ENCODE results near the gene KLF16.
"Not testable (repeated sequence)": the region's sequence is repeated elsewhere in the genome, so short reads cannot be mapped to it uniquely, and the experiment has no call there.

KLF16 gene

DNA sequence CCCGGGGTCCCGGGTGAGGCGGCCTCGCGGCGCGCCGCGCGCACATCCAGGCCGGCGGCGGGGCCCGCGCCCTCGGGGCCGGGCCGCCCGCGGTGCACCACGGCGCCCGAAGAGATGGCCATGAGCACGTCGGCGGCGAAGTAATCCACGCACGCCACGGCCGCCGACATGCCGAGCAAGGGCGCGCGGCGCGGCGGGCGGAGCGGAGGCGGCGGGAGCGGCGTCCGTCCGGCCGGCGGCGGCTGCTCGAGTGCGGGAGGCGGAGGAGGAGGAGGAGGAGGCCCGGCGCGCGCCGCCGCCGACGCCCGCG is at the start of gene KLF16:
TSS of gene KLF16 (minus strand) at position 252 of the 310 bp plus-strand sequence. CDS start at position 170, 82 bp downstream.
- DNase-seq: no peak

DNA sequence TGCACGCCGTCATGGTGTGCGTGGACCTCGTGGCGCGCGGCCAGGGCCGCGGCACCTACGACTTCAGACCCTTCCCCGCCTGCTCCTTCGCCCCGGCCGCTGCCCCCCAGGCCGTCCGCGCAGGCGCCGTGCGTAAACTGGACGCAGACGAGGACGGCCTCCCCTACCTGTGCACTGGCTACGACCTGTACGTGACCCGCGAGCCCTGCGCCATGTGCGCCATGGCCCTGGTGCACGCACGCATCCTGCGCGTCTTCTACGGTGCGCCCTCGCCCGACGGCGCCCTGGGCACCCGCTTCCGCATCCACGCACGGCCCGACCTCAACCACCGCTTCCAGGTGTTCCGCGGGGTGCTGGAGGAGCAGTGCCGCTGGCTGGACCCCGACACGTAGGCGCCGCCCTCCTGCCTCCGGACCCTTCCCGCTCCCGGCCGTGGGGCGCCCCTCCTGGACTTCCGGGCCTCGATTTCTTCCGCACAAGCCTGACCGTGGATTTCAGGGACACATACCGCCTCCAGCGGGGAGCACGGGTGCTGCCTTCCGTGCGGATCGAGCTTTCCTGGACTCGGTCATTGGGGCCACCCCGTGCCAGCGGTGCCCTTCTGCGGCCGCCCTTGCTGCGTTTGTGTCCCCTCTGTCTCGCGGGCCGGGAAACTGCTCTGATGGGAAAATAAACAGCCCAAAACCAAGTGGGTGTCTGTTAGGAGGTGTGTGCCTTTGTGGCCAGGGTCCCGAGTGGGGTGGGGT is 49.6 kb upstream of the KLF16 start:
- no peak for DNase-seq

DNA sequence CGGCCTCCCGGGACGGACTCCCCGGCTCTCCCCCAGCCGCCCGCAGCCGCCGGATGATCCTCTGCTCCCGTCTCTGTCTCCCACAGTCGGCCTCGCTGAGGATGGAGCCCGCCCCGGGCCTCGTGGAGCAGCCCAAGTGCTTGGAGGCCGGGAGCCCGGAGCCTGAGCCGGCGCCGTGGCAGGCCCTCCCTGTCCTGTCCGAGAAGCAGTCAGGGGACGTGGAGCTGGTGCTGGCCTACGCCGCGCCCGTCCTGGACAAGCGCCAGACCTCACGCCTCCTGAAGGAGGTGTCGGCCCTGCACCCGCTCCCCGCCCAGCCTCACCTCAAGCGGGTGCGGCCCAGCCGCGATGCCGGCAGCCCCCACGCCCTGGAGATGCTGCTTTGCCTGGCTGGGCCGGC is 48.6 kb upstream of the KLF16 start:
- no peak for DNase-seq

DNA sequence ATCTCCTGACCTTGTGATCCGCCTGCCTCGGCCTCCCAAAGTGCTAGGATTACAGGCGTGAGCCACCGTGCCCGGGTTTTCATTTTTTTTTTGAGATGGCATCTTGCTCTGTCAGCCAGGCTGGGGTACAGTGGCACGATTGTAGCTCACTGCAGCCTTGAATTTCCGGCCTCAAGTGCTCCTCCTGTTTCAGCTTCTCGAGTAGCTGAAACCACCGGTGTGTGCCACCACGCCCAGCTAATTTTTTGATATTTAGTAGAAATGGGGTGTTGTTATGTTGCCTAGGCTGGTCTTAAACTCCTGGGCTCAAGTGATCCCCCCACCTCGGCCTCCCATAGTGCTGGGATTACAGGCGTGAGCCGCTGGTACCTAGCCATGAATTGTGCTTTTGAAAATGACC is 47.7 kb upstream of the KLF16 start:
- no peak for DNase-seq

DNA sequence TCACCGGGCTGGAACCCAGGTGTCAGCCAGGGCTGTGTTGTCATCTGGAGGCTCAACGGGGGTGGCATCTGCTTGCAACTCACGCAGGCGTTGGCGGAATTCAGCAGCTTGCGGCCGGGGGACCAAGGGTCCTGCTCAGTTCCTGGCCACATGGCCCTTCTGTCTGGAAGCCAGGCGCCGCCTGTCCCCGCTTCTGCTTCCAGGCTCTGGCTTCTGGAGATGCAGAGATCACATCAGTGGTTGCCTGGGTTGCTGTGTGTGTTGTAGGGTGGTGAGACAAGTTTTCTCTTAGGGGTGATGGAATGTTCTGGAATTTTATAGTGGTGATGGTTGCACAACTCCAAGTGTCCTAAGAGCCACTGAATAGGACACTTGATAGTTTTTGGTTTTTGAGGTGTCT is 46.8 kb upstream of the KLF16 start:
- no peak for DNase-seq

DNA sequence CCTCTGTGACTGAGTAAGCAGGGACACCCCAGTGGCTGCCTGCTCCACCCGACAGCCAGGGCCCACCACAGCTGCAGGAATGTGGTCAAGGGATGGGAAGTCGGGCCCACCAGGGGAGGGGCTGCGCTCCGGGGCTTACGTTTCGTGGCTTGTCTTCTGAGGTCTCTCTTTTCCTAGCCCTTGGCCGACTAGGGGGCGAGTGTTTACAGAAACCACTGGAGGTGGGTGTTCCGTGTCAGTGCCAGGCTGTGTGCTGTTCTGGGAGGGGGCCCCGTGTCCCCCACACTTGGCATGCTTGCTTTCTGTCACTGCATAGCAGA is 46.3 kb upstream of the KLF16 start:
- DNase-seq: no peak

DNA sequence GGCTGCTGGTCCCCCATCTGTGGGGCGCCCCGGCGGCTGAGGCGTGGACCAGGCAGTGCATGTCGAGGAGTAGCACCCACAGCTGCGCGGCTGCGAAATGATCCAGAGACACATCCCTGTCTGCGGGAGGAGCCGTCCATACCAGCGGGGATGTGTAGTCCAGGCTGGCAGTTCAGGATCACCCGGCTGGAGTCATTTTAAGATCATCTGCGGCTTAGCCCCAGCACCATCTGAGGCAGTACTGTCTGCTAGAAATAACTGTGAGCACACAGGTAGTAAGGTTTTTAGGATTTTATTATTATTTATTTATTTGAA is 44.9 kb upstream of the KLF16 start:
- no peak for DNase-seq

DNA sequence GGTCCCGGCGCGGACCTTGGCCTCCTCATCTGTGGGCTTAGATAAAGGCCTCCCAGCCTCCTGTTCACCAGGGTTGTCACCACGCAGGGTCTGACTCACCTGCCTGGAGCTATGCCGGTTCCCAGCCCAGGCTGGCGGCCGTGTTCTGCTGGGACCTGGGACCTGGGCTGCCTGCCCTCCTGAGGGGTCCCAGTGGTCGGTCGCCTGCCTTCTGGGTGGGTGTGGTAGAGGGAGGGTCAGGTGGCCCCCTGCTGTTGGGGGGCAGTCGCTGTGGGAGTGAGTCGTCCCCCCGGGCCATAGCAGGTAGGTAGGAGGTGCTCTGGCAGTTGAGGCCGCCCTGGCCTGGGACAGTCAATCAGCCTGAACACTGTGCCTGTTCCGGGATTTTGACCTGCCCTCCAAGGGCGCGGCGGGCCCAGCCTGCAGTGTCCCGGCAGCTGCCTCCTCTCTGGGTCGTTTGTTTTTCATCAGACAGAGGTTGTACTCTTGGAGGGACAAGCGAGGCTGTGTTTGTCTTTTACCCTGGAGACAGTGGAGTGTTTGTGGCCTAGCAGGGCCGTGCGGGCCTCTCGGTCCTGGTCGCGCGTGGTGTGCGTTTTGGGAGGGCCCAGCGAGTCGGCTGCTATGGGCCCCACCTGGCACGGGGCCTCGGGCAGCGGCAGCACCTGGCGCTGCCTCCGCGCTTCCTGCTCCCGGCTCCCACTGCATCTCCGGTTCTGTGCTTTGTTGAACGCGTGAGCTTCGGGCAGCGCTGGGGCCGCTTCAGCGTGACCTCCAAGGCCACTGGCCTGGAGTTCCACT is 44.4 kb upstream of the KLF16 start:
- DNase-seq: no peak

DNA sequence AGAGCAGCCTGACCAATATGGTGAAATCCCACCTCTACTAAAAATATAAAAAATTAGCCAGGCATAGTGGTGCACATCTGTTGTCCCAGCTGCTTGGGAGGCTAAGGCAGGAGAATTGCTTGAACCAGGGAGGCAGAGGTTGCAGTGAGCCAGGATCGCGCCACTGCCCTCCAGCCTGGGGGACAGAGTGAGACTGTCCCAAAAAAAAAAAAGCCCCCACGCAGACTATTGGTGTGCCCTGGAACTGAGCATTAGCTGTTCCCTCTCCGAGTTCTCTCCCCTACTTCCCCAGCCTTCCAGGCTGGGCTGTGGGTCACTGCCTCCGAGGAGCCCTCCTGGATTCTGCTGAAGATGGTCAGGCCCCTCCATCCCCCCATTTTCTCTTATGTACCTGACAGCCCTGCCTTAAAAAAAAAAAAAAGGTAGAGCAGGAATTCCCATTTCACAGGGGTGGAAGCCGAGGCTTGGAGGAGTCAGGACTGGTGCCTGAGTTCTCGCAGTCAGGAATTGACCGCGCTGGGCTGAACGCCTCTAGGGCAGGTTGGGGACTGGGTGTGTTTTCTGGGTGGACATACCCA is 43.7 kb upstream of the KLF16 start:
- DNase-seq: no peak

DNA sequence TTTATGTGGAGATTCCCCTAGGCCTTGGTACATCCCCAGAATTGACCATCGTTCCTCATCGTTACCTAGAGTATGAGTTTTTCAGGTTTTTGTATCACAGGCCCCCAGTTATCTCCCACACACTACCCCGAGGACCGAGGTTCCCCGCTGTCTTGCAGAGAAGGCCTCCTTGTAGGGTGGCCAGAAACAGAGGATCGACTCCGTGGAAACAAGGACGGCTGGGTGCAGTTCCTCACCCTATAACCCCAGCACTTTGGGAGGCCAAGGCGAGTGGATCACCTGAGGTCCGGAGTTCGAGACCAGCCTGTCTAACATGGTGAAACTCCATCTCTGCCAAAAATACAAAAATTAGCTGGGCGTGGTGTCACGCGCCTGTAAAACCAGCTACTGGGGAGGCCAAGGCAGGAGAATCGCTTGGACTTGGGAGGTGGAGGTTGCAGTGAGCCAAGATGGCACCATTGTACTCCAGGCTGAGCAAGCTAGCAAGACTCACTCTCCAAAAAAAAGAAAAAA is 42.5 kb upstream of the KLF16 start:
- no peak for DNase-seq

DNA sequence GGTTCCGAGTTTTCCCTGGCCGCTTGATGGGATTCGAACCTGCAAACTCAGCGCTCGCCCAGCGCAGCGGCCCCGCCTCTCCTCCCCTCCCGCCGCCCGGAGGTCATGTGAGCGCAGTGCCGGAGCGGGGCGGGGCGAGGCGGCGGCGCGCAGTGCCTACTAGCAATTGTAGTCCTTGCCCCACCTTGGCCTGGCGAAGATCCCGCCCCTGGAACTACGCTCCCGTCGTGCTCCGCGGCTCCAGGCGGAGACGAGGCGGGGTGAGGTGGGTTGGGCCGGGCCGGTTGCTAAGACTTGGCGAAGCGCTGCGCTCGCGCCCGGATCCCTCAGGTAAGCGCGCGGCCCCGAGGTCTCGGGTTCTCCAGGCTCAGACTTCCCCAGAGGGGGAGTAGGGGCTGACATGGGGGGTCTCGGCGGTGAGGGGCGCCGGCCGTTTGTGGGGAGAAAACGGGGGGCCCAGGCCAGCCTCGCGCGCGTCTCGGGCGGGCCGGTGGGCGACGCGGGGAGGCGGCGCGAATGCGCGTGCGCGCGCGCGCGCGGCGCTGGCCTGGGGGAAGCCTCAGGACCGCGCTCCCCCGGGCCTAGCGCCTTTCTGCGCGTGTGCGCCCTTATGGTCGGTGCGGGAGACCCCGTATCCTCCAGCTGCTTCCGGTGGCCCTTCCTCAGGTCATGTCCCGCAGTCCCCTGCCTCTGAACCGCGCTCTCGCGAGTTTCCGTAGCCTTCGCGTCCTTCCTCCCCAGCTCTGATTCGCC is 41.9 kb upstream of the KLF16 start, which contains the start of the genes ADAT3 and SCAMP4:
TSS of gene ADAT3 (plus strand) at position 290 of the 753 bp plus-strand sequence. CDS start 6,649 bp downstream, outside the sequence.
TSS of gene SCAMP4 (plus strand) at position 290 of the 753 bp plus-strand sequence. CDS start 9,621 bp downstream, outside the sequence.
- DNase-seq: peak; percentile 99

DNA sequence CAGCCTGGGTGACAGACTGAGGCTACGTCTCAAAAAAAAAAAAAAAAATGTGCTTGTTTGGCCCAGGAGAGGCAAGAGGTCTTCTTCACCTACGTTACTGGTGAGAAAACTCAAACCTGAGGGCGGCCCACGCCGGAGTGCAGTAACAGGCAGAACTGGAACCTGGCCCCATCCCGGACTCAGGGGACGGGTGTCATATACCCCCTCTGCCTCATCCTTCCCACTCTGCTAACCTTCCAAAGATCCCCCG is 41.4 kb upstream of the KLF16 start:
- no peak for DNase-seq

DNA sequence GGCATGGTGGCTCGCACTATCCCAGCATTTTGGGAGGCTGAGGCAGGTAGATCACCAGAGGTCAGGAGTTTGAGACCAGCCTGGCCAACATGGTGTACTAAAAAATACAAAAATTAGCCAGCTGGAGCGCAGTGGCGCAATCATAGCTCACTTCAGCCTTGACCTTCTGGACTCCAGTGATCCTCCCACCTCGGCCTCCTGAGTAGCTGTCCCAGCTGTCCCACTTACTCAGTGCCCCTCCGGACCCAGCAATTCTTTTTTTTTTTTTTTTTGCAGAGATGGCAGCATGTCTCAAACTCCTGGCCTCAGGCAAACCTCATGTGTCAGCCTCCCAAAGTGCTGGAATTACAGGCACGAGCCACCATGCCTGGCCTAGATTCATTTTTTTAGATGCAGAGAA is 39.5 kb upstream of the KLF16 start:
- DNase-seq: no peak

DNA sequence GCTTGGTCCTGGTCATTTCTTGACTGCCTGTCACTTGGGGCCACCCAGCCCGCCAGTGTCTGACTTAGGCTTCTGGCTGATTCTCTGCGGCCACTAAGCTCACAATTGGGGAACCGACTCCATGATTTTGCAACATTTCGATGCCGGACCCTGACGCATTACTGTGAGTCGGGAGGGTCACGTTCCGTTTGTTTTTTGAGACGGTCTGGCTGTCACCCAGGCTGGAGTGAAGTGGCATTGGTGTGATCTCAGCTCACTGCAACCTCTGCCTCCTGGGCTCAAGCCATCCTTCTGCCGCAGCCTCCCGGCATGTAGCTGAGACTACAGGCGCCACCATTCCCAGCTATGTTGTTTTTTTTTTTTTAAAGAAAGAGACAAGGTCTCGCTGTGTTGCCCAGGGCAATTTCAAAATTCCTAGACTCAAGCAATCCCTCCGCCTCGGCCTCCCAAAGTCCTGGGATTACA is 38.6 kb upstream of the KLF16 start:
- no peak for DNase-seq

DNA sequence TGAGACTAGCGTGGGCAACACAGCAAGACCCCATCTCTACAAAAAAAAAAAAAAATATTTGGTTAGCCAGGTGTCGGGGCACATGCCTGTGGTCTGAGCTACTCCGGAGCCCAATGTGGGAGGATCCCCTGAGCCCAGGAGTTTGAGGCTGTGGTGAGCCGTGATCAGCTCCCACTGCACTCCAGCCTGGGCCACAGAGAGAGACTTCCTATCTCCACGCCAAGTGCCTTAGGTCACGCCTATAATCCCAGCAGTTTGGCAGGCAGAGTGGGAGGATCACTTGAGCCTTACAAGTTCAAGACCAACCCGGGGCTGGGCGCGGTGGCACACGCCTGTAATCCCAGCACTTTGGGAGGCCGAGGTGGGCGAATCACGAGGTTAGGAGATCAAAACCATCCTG is 33.1 kb upstream of the KLF16 start:
- DNase-seq: no peak

DNA sequence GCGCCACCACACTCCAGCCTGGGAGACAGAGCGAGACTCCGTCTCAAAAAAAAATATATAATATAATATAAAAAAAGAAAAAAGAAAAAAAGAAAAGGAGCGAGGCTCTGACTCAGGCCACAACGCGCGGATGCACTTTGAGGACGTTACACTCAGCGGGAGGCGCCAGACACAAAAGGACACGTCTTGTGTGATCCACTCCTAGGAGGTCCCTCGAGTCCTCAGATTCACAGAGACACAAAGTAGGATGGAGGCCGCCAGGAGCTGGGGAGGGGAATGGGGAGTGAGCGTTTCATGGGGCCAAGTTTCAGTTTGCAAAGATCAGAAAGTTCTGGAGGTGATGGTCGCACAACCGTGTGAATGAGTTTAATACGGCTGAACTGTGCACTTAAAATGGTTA is 30.4 kb upstream of the KLF16 start:
- no peak for DNase-seq

DNA sequence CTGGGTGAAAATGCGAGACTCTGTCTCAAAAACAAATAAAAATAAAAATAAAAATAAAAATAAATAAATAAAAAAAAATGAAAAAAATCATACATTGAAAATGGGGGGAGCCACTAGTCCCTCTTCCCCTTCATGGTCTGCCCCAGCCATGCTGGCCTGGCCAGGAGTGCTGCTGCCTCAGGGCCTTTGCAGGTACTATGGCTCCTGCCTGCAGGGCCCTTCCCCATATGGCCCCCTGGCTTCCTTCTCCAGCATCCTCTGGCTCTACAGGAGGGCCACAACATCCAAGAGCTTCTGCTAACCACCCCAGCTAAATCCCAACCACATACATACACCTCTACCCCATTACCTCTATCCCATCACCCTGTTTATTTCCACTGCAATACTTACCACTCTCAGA is 26.5 kb upstream of the KLF16 start:
- no peak for DNase-seq

DNA sequence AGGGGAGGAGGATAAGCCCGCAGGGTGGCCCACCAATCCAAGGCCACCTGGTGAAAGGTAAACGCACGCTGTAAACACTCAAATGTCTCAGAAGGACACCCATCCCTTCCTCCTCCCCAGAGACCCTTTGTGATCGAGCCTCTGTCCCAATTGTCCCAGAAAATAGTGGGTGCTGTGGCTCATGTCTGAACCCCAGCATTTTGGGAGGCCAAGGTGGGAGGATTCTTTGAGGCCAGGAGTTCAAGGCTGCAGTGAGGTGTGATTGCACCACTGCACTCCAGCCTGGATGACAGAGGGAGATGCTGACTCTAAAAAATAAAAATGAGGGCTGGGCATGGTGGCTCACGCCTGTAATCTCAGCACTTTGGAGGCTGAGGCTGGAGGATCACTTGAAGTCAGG is 25.0 kb upstream of the KLF16 start:
- no peak for DNase-seq

DNA sequence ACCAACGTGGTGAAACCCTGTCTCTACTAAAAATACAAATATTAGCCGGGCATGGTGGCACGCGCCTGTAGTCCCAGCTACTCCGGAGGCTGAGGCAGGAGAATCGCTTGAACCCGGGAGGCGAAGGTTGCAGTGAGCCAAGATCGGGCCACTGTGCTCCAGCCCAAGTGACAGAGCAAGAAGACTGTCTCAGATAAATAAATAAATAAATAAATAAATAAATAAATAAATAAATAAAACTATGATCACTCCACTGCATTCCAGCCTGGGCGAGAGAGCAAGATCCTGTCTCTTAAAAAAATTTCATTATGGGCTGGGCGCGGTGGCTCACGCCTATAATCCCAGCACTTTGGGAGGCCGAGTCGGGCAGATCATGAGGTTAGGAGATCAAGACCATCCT is 23.0 kb upstream of the KLF16 start:
- not testable (repeated sequence) for DNase-seq

DNA sequence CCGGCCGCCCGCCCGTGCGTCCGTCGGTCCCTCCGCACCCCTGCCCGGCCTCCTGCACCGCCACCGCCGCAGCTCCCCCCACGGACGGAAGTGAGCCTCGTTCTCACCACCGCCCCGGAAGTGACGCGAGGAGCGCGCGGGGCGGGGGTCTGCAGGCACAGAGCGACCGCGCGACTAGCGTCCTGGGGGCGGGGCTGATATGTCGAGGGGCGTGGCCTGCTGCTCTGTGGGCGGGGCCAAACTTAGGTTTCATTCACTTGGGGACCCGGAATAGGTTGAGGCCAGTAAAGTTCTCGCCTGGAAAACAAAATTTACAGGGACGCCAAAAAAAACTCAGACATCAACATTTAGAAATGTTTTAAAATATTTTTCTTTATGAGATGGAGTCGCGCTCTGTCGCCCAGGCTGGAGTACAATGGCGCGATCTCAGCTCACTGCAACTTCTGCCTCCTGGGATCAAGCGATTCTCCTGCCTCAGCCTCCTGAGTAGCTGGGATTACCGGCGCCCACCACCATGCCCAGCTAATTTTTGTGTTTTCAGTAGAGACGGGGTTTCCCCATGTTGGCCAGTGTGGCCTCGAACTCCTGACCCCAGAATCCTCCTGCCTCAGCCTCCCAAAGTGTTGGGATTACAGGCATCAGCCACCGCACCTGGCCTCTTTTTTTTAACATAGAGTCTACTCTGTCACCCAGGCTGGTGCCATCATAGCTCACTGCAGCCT is 22.2 kb upstream of the KLF16 start, which contains the start of gene ABHD17A:
TSS of gene ABHD17A (minus strand) at position 99 of the 722 bp plus-strand sequence. CDS start 3,930 bp downstream, outside the sequence.
- peak; percentile 98 for DNase-seq

DNA sequence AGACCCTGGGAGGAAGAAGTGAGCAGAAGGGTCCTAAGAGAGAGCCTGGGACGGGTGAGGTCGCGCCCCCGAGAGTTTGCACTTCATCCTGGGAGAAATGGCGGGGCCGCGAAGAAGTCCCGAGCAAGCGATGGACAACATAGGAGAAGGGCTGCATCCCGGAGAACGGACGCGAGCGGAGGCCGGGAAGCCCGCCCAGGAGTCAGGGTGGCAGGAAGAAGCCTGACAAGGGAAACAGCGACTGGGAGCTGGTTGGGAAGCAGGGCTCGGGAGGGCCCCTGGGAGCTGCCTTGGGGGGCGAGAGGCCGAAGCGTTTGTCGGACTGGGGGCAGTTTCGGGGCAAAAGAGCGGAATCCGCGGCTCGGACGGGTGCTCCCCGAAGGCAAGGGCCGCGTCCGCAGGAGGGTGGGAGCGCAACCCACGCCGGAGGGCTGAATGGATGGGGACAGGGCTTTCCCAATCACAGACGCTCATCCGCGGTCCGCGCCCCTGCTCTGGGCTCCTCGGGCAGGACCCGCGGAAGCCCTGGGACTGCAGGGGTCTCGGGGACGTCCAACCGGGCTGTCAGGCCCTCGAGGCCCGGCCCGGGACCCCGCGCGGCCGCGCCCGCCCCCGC is 21.4 kb upstream of the KLF16 start:
- no peak for DNase-seq

DNA sequence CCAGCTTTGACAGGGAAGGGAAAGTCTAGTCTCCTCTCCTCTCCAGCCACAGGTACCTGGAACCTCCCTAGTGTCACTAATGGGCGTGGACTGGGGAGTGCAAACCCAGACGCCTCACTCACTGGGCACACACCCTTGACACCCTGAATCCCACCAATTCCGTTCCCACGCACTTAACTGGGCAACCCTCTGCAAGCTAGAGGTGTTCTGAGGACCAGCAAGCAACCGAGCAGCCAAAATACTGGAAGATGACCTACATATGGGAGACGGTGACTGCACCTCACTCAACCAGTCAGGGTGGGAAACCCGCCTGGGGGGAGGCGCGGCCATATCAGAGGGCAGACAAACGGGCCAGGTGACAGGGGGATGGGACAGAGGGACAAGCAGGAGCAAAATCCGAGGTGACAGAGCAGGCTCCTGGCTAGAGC is 20.9 kb upstream of the KLF16 start:
- no peak for DNase-seq
